PFSK-1 (cell line): ENCODE measurements around the gene PTPRN2.

Source experiments
- FOXP2 ChIP-seq: optimal IDR thresholded peaks from 2 replicates; pipeline ENCODE3; 2011; ENCODE audit warnings: borderline replicate concordance, control low read depth, inconsistent platforms; ENCODE audit not compliant: insufficient read depth; ENCODE audit errors: extremely low read length, extremely low read depth
- POLR2AphosphoS5 ChIP-seq: IDR thresholded peaks from 2 replicates; pipeline ENCODE4 v1.6.1; 2012; ENCODE audit warnings: low read depth, mild to moderate bottlenecking, control low read depth, low read length, moderate library complexity
- TAF1 ChIP-seq: IDR thresholded peaks from 2 replicates; pipeline ENCODE4 v1.6.1; 2012; ENCODE audit warnings: low read length, control low read depth, borderline replicate concordance; ENCODE audit not compliant: insufficient read depth
- TF ChIP-seq, protein P1 (sequence below), 2 experiments: IDR thresholded peaks; 2 replicates each; pipeline versions ENCODE4 v1.6.1 to v1.8.0; 2011 to 2012; ENCODE audit warnings: low read depth in 2 of 2, low read length in 2 of 2, control low read depth in 1 of 2, inconsistent platforms in 1 of 2, mild to moderate bottlenecking in 1 of 2, moderate library complexity in 1 of 2; ENCODE audit not compliant: insufficient read depth in 1 of 2

DNA sequence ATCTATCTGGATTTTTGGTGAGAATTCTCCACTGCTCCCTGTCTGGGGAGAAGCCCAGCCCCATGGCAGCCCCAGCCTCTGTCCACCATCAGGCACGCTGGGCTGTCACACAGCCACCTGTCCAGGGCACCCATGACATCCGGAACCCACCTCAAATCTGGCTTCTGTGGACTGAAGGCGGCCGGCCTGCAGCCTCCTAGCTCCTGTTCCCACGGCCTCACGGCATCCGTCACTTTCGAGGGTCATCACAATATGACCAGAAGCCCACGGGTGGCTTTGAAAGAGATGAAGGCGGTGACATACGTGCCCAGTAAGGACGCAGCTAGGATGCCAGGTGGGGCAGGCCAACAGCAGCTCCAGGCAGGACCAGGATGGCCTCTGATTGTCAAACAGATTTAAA, 140.9 kb downstream of the PTPRN2 start:
- TF ChIP-seq, protein P1, sequence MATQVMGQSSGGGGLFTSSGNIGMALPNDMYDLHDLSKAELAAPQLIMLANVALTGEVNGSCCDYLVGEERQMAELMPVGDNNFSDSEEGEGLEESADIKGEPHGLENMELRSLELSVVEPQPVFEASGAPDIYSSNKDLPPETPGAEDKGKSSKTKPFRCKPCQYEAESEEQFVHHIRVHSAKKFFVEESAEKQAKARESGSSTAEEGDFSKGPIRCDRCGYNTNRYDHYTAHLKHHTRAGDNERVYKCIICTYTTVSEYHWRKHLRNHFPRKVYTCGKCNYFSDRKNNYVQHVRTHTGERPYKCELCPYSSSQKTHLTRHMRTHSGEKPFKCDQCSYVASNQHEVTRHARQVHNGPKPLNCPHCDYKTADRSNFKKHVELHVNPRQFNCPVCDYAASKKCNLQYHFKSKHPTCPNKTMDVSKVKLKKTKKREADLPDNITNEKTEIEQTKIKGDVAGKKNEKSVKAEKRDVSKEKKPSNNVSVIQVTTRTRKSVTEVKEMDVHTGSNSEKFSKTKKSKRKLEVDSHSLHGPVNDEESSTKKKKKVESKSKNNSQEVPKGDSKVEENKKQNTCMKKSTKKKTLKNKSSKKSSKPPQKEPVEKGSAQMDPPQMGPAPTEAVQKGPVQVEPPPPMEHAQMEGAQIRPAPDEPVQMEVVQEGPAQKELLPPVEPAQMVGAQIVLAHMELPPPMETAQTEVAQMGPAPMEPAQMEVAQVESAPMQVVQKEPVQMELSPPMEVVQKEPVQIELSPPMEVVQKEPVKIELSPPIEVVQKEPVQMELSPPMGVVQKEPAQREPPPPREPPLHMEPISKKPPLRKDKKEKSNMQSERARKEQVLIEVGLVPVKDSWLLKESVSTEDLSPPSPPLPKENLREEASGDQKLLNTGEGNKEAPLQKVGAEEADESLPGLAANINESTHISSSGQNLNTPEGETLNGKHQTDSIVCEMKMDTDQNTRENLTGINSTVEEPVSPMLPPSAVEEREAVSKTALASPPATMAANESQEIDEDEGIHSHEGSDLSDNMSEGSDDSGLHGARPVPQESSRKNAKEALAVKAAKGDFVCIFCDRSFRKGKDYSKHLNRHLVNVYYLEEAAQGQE (IDR thresholded peaks at IDR 0.05; ENCODE audit: insufficient read depth in 1 of 2, low read depth in 2 of 2, low read length in 2 of 2) = no peak
- no peak for TF ChIP-seq POLR2AphosphoS5
- TF ChIP-seq TAF1 = no peak
- TF ChIP-seq FOXP2 = no peak
